B cell (primary cell): Measurements from ENCODE around the gene MAPKAP1.

Experiments used
- EZH2 ChIP-seq: IDR thresholded peaks from 2 replicates; pipeline ENCODE4 v1.6.1; 2012; ENCODE audit warnings: borderline replicate concordance, low read depth, mild to moderate bottlenecking, moderate library complexity, low read length; ENCODE audit not compliant: insufficient read depth, poor library complexity, severe bottlenecking
- TF ChIP-seq, protein P1 (sequence below): fragments of 200-600 bp; IDR thresholded peaks from one replicate; pipeline ENCODE4 v1.8.0; 2022; ENCODE audit warnings: antibody characterized with exemption, mild to moderate bottlenecking

DNA sequence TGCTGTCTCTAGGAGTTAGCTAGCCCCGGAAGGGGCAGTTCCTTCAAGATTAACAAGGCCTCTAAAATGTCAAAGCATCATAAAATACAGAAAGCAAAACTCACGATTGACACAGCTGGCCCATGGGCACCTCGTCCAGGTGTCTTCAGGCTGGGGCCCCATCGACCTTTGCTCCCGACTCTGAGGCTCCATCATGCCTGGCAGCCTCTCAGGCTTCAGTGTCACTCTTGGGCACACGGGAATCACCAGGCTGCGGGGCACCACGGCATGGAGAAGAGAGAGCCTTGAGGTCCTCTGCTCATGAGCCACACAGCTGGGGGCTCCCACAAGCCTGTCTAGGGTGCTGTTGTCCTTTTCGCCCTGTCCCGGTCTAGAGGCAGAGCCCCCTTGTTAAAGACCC lies 284.2 kb downstream of the MAPKAP1 start:
- TF ChIP-seq, protein P1, sequence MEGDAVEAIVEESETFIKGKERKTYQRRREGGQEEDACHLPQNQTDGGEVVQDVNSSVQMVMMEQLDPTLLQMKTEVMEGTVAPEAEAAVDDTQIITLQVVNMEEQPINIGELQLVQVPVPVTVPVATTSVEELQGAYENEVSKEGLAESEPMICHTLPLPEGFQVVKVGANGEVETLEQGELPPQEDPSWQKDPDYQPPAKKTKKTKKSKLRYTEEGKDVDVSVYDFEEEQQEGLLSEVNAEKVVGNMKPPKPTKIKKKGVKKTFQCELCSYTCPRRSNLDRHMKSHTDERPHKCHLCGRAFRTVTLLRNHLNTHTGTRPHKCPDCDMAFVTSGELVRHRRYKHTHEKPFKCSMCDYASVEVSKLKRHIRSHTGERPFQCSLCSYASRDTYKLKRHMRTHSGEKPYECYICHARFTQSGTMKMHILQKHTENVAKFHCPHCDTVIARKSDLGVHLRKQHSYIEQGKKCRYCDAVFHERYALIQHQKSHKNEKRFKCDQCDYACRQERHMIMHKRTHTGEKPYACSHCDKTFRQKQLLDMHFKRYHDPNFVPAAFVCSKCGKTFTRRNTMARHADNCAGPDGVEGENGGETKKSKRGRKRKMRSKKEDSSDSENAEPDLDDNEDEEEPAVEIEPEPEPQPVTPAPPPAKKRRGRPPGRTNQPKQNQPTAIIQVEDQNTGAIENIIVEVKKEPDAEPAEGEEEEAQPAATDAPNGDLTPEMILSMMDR, result no peak
- TF ChIP-seq EZH2, result no peak
